ENCODE measurements around the gene TMEM178B. TPM values are rescaled to one million over a fixed set of nuclear protein-coding genes. Genes with fewer than 3 reads are reported as not detected.

Gene TMEM178B
- polyA plus RNA-seq, 1 donor (not counting 4 experiments of a cell fraction or from before 2014, with no cell fraction given), result not detected

DNA sequence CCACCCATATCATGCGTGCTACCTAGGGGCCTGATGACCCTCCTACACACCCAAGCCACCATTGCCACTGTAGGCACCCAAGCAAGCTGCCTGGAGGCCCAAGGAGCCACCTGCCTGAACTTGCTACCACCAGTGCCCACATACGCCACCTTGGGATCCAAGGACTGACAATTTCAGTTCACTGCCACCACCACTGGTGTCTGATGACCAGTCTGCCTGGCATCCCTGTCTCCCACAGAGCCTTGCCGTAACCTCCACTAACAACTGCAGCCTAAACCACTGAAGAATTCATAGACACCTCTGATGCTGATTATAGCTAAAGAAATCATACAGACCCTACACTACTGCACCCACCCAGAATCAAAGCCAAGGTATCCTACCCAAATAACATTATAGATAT is 58.8 kb downstream of the TMEM178B start:
- no peaks in the 10 kb centered on the region for H3K36me3 ChIP-seq (ENCODE audit: control insufficient read depth in 2 of 2, extremely low read depth in 1 of 2, insufficient read depth in 2 of 2, low read length in 2 of 2)
- dilution Hi-C loops (cut with MboI; ENCODE audit: extremely low pct_ligation_motif_present, low sequenced_read_pairs), result no loop called here
- H3K4me2 ChIP-seq (ENCODE audit: control insufficient read depth, extremely low read depth, insufficient read depth, low read depth, low read length), result no peak overlapping the region
- H3K79me2 ChIP-seq (ENCODE audit: control insufficient read depth, insufficient read depth, low read length), result no peaks in the 10 kb centered on the region
- no peak overlapping the region for H3K4me3 ChIP-seq (ENCODE audit: control insufficient read depth in 2 of 3, extremely low read depth in 1 of 3, insufficient read depth in 2 of 3, low read depth in 1 of 3, low read length in 3 of 3)
- H3K4me1 ChIP-seq (ENCODE audit: control insufficient read depth, extremely low read depth, insufficient read depth, low read length), result no peaks in the 10 kb centered on the region
- no peak overlapping the region for H2AFZ ChIP-seq (ENCODE audit: control insufficient read depth, low read length)
- TF ChIP-seq EZH2 (IDR thresholded peaks at IDR 0.05; ENCODE audit: low read length), result no peak
- TF ChIP-seq, protein P1, sequence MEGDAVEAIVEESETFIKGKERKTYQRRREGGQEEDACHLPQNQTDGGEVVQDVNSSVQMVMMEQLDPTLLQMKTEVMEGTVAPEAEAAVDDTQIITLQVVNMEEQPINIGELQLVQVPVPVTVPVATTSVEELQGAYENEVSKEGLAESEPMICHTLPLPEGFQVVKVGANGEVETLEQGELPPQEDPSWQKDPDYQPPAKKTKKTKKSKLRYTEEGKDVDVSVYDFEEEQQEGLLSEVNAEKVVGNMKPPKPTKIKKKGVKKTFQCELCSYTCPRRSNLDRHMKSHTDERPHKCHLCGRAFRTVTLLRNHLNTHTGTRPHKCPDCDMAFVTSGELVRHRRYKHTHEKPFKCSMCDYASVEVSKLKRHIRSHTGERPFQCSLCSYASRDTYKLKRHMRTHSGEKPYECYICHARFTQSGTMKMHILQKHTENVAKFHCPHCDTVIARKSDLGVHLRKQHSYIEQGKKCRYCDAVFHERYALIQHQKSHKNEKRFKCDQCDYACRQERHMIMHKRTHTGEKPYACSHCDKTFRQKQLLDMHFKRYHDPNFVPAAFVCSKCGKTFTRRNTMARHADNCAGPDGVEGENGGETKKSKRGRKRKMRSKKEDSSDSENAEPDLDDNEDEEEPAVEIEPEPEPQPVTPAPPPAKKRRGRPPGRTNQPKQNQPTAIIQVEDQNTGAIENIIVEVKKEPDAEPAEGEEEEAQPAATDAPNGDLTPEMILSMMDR (optimal IDR thresholded peaks at IDR 0.05 in 1 of 3, IDR thresholded peaks at IDR 0.05 in 1 of 3, conservative IDR thresholded peaks at IDR 0.05 in 1 of 3; ENCODE audit: extremely low read depth in 1 of 3, insufficient read depth in 2 of 3, low read length in 3 of 3), result no peak
- H3K9me1 ChIP-seq (ENCODE audit: control insufficient read depth, extremely low read depth, insufficient read depth, low read length), result no peaks in the 10 kb centered on the region
- FAIRE-seq, result no peak
- DNase-seq (ENCODE audit: low read depth, low spot score), result no peak
- H3K9ac ChIP-seq (ENCODE audit: control insufficient read depth, extremely low read depth, insufficient read depth, low read length), result no peak overlapping the region
- H3K27me3 ChIP-seq (ENCODE audit: control insufficient read depth, extremely low read depth, insufficient read depth, low read length), result no peaks in the 10 kb centered on the region
- H3K9me3 ChIP-seq (ENCODE audit: control insufficient read depth, low read depth, low read length), result no peaks in the 10 kb centered on the region
- H4K20me1 ChIP-seq (ENCODE audit: control insufficient read depth, extremely low read depth, insufficient read depth, low read length), result no peaks in the 10 kb centered on the region
- no peak overlapping the region for H3K27ac ChIP-seq (ENCODE audit: control insufficient read depth, insufficient read depth, low read length)

DNA sequence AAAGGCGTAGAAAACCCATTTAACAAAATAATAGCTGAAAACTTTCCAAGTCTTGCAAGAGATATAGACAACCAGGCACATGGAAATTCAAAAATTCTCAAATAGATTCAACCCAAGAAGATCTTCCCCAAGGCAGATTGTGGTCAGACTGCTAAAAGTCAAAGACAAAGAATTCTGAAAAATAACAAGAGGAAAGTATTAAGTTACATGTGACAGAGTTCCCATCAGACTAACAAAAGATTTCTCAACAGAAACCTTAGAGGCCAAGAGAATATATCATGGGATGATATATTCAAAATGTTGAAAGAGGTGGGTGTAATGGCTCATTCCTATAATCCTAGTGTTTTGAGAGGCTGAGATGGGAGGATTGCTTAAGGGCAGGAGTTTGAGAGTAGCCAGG is 59.8 kb downstream of the TMEM178B start:
- no peaks in the 10 kb centered on the region for H4K20me1 ChIP-seq (ENCODE audit: control insufficient read depth, extremely low read depth, insufficient read depth, low read length)
- FAIRE-seq (no peak), DNase-seq (ENCODE audit: low read depth, low spot score) (no peak)
- TF ChIP-seq, protein P1 (optimal IDR thresholded peaks at IDR 0.05 in 1 of 3, IDR thresholded peaks at IDR 0.05 in 1 of 3, conservative IDR thresholded peaks at IDR 0.05 in 1 of 3; ENCODE audit: extremely low read depth in 1 of 3, insufficient read depth in 2 of 3, low read length in 3 of 3), result no peak
- TF ChIP-seq EZH2 (IDR thresholded peaks at IDR 0.05; ENCODE audit: low read length), result no peak
- H3K9ac ChIP-seq (ENCODE audit: control insufficient read depth, extremely low read depth, insufficient read depth, low read length), result no peak overlapping the region
- no peak overlapping the region for H3K4me2 ChIP-seq (ENCODE audit: control insufficient read depth, extremely low read depth, insufficient read depth, low read depth, low read length)
- H3K27ac ChIP-seq (ENCODE audit: control insufficient read depth, insufficient read depth, low read length), result no peak overlapping the region
- H3K4me3 ChIP-seq (ENCODE audit: control insufficient read depth in 2 of 3, extremely low read depth in 1 of 3, insufficient read depth in 2 of 3, low read depth in 1 of 3, low read length in 3 of 3), result no peak overlapping the region
- no peak overlapping the region for H2AFZ ChIP-seq (ENCODE audit: control insufficient read depth, low read length)
- H3K36me3 ChIP-seq (ENCODE audit: control insufficient read depth in 2 of 2, extremely low read depth in 1 of 2, insufficient read depth in 2 of 2, low read length in 2 of 2), result no peaks in the 10 kb centered on the region
- dilution Hi-C loops (cut with MboI; ENCODE audit: extremely low pct_ligation_motif_present, low sequenced_read_pairs), result no loop called here
- no peaks in the 10 kb centered on the region for H3K27me3 ChIP-seq (ENCODE audit: control insufficient read depth, extremely low read depth, insufficient read depth, low read length)
- no peaks in the 10 kb centered on the region for H3K79me2 ChIP-seq (ENCODE audit: control insufficient read depth, insufficient read depth, low read length)
- H3K4me1 ChIP-seq (ENCODE audit: control insufficient read depth, extremely low read depth, insufficient read depth, low read length), result no peaks in the 10 kb centered on the region
- no peaks in the 10 kb centered on the region for H3K9me1 ChIP-seq (ENCODE audit: control insufficient read depth, extremely low read depth, insufficient read depth, low read length)
- H3K9me3 ChIP-seq (ENCODE audit: control insufficient read depth, low read depth, low read length), result no peaks in the 10 kb centered on the region
